Measurements from ENCODE around the gene NEK6. TPM values are rescaled to one million over a fixed set of nuclear protein-coding genes. Genes with fewer than 3 reads are reported as not detected.

Gene NEK6
- total RNA-seq, 8 experiments from 2014 or later, result 2.4 to 33.4 (median 7.2) TPM

- peaks cover 29 to 38% of the 10 kb centered on the region in 2 donors for H3K4me1 ChIP-seq (replicated peaks in 1 of 2)
- H3K27ac ChIP-seq, result peak overlapping the region in 1 of 2 donors; percentile 49
- H3K4me3 ChIP-seq, result no peak overlapping the region
- peak in 3 of 8 experiments; percentile 4 to 33 (median 31) for ATAC-seq (replicated peaks in 6 of 8)
- 76 to 95% (median 90%) methylated on average over 2 to 10 of the region's 18 CpGs; no CpG with 5 or more reads in 7 of the 10 experiments for WGBS, 10 experiments
- in situ Hi-C loops (cut with MboI; ENCODE audit: low pct_unique_long_range_greater_than_20kb in 2 of 9, low sequenced_read_pairs in 9 of 9, unreplicated experiment in 9 of 9), result no loop called here
Measured at GRCh38 chr9:124340219-124341069, 82.7 kb downstream of the NEK6 start.

DNA sequence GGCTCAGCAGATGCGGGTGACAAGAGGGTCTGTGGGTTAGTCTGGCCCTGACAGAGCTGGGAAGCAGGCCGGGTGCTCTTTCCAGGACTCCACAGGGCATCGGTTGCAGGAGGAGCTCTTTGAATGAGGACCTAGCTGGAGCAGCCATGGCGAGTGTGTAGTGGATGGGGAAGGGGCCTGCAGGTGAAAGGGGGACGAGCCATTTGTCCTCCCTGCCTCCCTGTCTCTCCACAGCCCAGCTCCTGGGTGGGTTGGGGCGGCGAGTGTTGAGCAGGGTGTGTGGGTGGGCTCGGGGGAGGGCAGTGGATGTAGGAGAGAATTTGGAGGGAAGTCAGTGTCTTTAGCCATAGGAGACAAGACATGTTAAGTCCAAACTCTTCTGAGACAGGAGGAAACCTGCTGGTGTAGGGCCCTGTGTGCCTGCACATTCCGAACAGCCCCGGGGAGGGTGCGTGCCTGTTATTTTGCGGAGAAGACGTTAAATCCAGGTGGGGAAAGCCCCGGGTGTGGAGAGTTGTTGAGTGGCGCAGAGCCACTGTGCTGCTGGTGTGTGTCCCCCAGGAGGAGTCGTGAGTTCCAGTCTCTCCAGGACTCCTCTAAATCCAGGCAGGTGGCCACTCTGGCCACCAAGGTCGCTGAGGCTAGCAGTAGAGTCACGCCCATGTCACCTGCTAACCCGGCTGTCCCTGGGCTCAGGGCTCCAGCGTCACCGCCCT, 83.9 kb downstream of the NEK6 start:
- no peak for ATAC-seq (replicated peaks in 6 of 8)
- WGBS, 10 experiments, result 0 to 80% (median 51%) methylated on average over 1 to 3 of the region's 21 CpGs; no CpG with 5 or more reads in 7 of the 10 experiments
- in situ Hi-C loops (cut with MboI; ENCODE audit: low pct_unique_long_range_greater_than_20kb in 2 of 9, low sequenced_read_pairs in 9 of 9, unreplicated experiment in 9 of 9), result no loop called here
- no peak overlapping the region for H3K27ac ChIP-seq
- H3K4me1 ChIP-seq (replicated peaks in 1 of 2), result peaks cover 29 to 38% of the 10 kb centered on the region in 2 donors
- no peak overlapping the region for H3K4me3 ChIP-seq

GRCh38 chr9:124342402-124342775, 84.6 kb downstream of the NEK6 start:
- no peak for ATAC-seq (replicated peaks in 6 of 8)
- H3K27ac ChIP-seq, result peak overlapping the region; percentile 17 to 61
- H3K4me1 ChIP-seq (replicated peaks in 1 of 2), result peaks cover 29 to 38% of the 10 kb centered on the region in 2 donors
- in situ Hi-C loops (cut with MboI; ENCODE audit: low pct_unique_long_range_greater_than_20kb in 2 of 9, low sequenced_read_pairs in 9 of 9, unreplicated experiment in 9 of 9), result no loop called here
- 28 to 100% (median 90%) methylated on average over 2 to 7 of the region's 11 CpGs; no CpG with 5 or more reads in 5 of the 10 experiments for WGBS, 10 experiments
- no peak overlapping the region for H3K4me3 ChIP-seq

GRCh38 chr9:124342776-124343485, 85.2 kb downstream of the NEK6 start:
- 0 to 40% (median 40%) methylated on average over 1 to 2 of the region's 26 CpGs; no CpG with 5 or more reads in 5 of the 10 experiments for WGBS, 10 experiments
- Histone ChIP-seq H3K4me1 (replicated peaks in 1 of 2) (peaks cover 29 to 38% of the 10 kb centered on the region in 2 donors), H3K27ac (peak overlapping the region; percentile 17 to 61), H3K4me3 (no peak overlapping the region)
- in situ Hi-C loops (cut with MboI; ENCODE audit: low pct_unique_long_range_greater_than_20kb in 2 of 9, low sequenced_read_pairs in 9 of 9, unreplicated experiment in 9 of 9), result no loop called here
- ATAC-seq (replicated peaks in 6 of 8), result peak; percentile 72 to 89 (median 80)

- peak in 5 of 8 experiments; percentile 1 to 47 (median 35) for ATAC-seq (replicated peaks in 6 of 8)
Measured at GRCh38 chr9:124343533-124344290, 86.0 kb downstream of the NEK6 start.

GRCh38 chr9:124344291-124345050, 86.7 kb downstream of the NEK6 start:
- ATAC-seq (replicated peaks in 6 of 8), result no peak

More at GRCh38 chr9:124343533-124344290, 86.0 kb downstream of the NEK6 start:
- H3K27ac ChIP-seq, result peak overlapping the region; percentile 15 to 42
- in situ Hi-C loops (cut with MboI; ENCODE audit: low pct_unique_long_range_greater_than_20kb in 2 of 9, low sequenced_read_pairs in 9 of 9, unreplicated experiment in 9 of 9), result no loop called here
- H3K4me1 ChIP-seq (replicated peaks in 1 of 2), result peaks cover 29 to 37% of the 10 kb centered on the region in 2 donors
- H3K4me3 ChIP-seq, result no peak overlapping the region
- 79 to 100% (median 91%) methylated on average over 2 to 13 of the region's 23 CpGs; no CpG with 5 or more reads in 3 of the 10 experiments for WGBS, 10 experiments

DNA sequence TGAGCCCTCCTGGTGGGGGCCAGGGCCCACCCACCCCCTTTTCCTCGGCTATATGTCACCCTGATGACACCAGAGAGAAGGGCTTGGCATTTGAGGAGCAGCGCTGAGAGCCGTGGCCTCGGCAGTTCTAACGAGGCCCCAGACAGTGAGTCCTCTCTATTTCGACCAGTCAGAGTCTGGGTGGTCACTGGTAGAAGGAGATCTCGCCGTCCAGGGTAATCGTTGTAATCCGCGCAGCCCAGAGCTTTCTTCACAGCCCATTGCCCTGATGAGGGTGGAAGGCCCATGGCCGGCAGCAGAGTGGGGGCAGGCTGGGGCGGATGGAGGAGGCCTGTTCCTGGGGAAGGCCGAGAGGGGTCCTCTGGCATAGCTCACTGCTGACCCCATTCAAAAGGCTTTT, 87.3 kb downstream of the NEK6 start:
- 69 to 100% (median 93%) methylated on average over 1 to 6 of the region's 14 CpGs; no CpG with 5 or more reads in 5 of the 10 experiments for WGBS, 10 experiments
- no peak overlapping the region for H3K4me3 ChIP-seq
- H3K27ac ChIP-seq, result no peak overlapping the region
- peaks cover 26 to 29% of the 10 kb centered on the region in 2 donors for H3K4me1 ChIP-seq (replicated peaks in 1 of 2)
- ATAC-seq (replicated peaks in 6 of 8), result no peak
- in situ Hi-C loops (cut with MboI; ENCODE audit: low pct_unique_long_range_greater_than_20kb in 2 of 9, low sequenced_read_pairs in 9 of 9, unreplicated experiment in 9 of 9), result no loop called here

More at GRCh38 chr9:124344291-124345050, 86.7 kb downstream of the NEK6 start:
- in situ Hi-C loops (cut with MboI; ENCODE audit: low pct_unique_long_range_greater_than_20kb in 2 of 9, low sequenced_read_pairs in 9 of 9, unreplicated experiment in 9 of 9), result no loop called here
- 86 to 97% (median 93%) methylated on average over 4 to 8 of the region's 29 CpGs; no CpG with 5 or more reads in 6 of the 10 experiments for WGBS, 10 experiments
- no peak overlapping the region for H3K4me3 ChIP-seq
- H3K27ac ChIP-seq, result no peak overlapping the region
- H3K4me1 ChIP-seq (replicated peaks in 1 of 2), result peaks cover 26 to 30% of the 10 kb centered on the region in 2 donors

- in situ Hi-C loops (cut with MboI; ENCODE audit: low pct_unique_long_range_greater_than_20kb in 2 of 9, low sequenced_read_pairs in 9 of 9, unreplicated experiment in 9 of 9), result no loop called here
- Histone ChIP-seq H3K27ac (no peak overlapping the region), H3K4me3 (no peak overlapping the region), H3K4me1 (replicated peaks in 1 of 2) (peaks cover 29 to 30% of the 10 kb centered on the region in 2 donors)
- no peak for ATAC-seq (replicated peaks in 6 of 8)
- WGBS, 10 experiments, result 75 to 100% (median 81%) methylated on average over 1 to 6 of the region's 9 CpGs; no CpG with 5 or more reads in 5 of the 10 experiments
Measured at GRCh38 chr9:124345751-124346281, 88.1 kb downstream of the NEK6 start.

GRCh38 chr9:124346347-124347163, 88.8 kb downstream of the NEK6 start:
- peaks cover 36 to 37% of the 10 kb centered on the region in 2 donors for H3K4me1 ChIP-seq (replicated peaks in 1 of 2)
- H3K4me3 ChIP-seq, result no peak overlapping the region
- no peak overlapping the region for H3K27ac ChIP-seq
- 79 to 93% methylated on average over 4 to 8 of the region's 34 CpGs; no CpG with 5 or more reads in 8 of the 10 experiments for WGBS, 10 experiments
- ATAC-seq (replicated peaks in 6 of 8), result no peak
- in situ Hi-C loops (cut with MboI; ENCODE audit: low pct_unique_long_range_greater_than_20kb in 2 of 9, low sequenced_read_pairs in 9 of 9, unreplicated experiment in 9 of 9), result no loop called here

- WGBS, 10 experiments, result 60 to 97% (median 91%) methylated on average over 4 to 13 of the region's 26 CpGs; no CpG with 5 or more reads in 4 of the 10 experiments
- peak overlapping the region in 1 of 2 donors; percentile 27 for H3K27ac ChIP-seq
Measured at GRCh38 chr9:124347206-124347967, 89.6 kb downstream of the NEK6 start.

More at GRCh38 chr9:124347206-124347967, 89.6 kb downstream of the NEK6 start:
- Histone ChIP-seq H3K4me3 (no peak overlapping the region), H3K4me1 (replicated peaks in 1 of 2) (peaks cover 36 to 37% of the 10 kb centered on the region in 2 donors)
- ATAC-seq (replicated peaks in 6 of 8), result no peak
- in situ Hi-C loops (cut with MboI; ENCODE audit: low pct_unique_long_range_greater_than_20kb in 2 of 9, low sequenced_read_pairs in 9 of 9, unreplicated experiment in 9 of 9), result no loop called here

Data from motor neuron (in vitro differentiated cells).